Renal cortical epithelial cell (primary cell): ENCODE measurements around the gene TSEN2. TPM values are rescaled to one million over a fixed set of nuclear protein-coding genes. Genes with fewer than 3 reads are reported as not detected.

ENCODE experiments used
- total RNA-seq: library from RNA; depleted of rRNA; stranded (reverse); fragments of >200 nt; gene quantifications from 2 replicates; pipeline ENCODE4 v1.2.3, GENCODE V29; 2014

TSEN2 gene
- total RNA-seq, 1 donor from 2014 or later: 18.4 TPM

Other genes with a start within 250 kb of the TSEN2 start
- 11.1 and 11.3 TPM in 2 replicates for gene PPARG, start 195.4 kb upstream of the TSEN2 start, total RNA-seq
- 1.8 and 2.8 TPM in 2 replicates for gene MKRN2OS, start 61.0 kb downstream of the TSEN2 start, total RNA-seq
- 37.7 and 38.9 TPM in 2 replicates for gene MKRN2, start 72.6 kb downstream of the TSEN2 start, total RNA-seq
- gene RAF1, start 179.6 kb downstream of the TSEN2 start, total RNA-seq: 74.8 and 96.9 TPM in 2 replicates